Daoy (cell line): ENCODE results near the gene SYNE2. TPM values are rescaled to one million over a fixed set of nuclear protein-coding genes. Genes with fewer than 3 reads are reported as not detected.
"Not testable (repeated sequence)": the region's sequence is repeated elsewhere in the genome, so short reads cannot be mapped to it uniquely, and the experiment has no call there.

Experiments used
- DNase-seq: peaks from one replicate; pipeline ENCODE4 v3.0.0-alpha.2; 2015; ENCODE audit warnings: low read depth
- total RNA-seq: library from RNA; depleted of rRNA; stranded (reverse); fragments of >200 nt; shearing (Covaris generic); gene quantifications from 2 replicates; pipeline ENCODE4 v1.2.3, GENCODE V29; 2014

SYNE2 gene
- total RNA-seq, 1 experiment from 2014 or later: 24.1 TPM

GRCh38 chr14:64012003-64012402, 159.2 kb downstream of the SYNE2 start:
- no peak for DNase-seq

DNA sequence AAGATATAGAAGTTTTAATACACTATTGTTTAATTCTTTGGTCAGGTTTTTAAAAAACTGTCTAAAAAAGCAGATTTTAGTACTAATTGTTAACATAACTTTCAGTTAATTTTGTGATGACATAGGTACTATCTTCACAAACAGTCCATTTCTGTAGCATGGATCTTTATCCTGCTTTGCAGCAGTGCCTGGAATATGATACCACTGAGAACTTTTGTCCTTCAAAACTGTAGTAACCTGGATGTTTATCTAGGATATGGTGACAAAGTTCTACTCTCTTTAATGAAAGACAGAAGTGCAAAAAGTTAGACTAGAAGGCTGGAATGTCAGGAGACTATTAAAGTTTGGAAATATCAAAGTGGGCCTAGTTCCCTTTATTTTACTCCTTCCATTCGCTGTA, 159.9 kb downstream of the SYNE2 start:
- no peak for DNase-seq

DNA sequence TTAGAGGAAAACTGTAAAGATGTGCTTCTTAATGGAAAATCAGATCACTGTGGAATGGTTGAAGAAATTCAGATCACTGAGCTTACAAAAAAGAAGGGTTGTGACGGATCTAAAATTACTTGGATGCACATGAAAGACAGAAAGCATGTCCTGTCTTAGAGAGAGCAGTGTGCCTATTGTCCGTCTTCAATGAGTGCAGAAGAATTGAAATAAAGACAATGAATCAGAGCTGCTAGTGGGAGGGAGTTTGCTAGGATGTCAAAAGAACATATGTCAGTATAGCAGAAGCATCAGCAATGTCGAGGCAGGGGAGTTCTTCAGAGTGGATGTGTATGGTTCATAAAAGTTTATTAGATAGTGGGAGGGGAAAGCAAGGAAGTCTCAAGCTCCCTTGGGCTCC, 172.7 kb downstream of the SYNE2 start:
- no peak for DNase-seq

GRCh38 chr14:64026600-64026999, 173.8 kb downstream of the SYNE2 start:
- DNase-seq: no peak

DNA sequence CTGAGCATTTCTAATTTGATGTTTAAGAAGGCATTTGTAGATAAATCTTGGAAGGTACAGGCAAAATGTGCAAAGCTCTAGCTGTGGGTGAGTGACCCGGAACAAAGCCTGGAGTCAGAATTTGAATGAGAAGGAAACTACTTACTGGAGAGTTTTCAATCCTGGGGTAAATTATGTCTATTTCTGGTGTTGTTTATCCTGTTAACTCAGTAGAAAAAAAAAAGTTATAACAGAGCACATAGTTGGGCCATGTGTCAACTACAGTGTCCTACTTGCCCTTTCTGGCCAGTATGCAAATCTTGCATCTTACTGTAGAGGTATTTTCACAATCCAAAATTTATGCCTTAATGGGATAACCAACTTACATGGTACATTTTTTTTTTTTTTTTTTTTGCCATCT, 182.3 kb downstream of the SYNE2 start:
- no peak for DNase-seq

DNA sequence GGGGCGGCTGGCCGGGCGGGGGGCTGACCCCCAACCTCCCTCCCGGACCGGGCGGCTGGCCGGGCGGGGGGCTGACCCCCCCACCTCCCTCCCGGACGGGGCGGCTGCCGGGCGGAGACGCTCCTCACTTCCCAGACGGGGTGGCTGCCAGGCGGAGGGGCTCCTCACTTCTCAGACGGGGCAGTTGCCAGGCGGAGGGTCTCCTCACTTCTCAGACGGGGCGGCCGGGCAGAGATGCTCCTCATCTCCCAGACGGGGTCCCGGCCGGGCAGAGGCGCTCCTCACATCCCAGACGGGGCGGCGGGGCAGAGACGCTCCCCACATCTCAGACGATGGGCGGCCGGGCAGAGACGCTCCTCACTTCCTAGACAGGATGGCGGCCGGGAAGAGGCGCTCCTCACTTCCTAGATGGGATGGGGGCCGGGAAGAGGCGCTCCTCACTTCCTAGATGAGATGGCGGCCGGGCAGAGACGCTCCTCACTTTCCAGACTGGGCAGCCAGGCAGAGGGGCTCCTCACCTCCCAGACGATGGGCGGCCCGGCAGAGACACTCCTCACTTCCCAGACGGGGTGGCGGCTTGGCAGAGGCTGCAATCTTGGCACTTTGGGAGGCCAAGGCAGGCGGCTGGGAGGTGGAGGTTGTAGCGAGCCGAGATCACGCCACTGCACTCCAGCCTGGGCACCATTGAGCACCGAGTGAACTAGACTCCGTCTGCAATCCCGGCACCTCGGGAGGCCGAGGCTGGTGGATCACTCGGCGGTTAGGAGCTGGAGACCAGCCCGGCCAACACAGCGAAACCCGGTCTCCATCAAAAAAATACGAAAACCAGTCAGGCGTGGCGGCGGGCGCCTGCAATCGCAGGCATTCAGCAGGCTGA, 185.3 kb downstream of the SYNE2 start:
- not testable (repeated sequence) for DNase-seq

GRCh38 chr14:64038841-64039542, 186.2 kb downstream of the SYNE2 start:
- DNase-seq: no peak

- DNase-seq: no peak
Measured at GRCh38 chr14:64040044-64040443, 187.2 kb downstream of the SYNE2 start.

GRCh38 chr14:64043296-64043695, 190.5 kb downstream of the SYNE2 start:
- DNase-seq: not testable (repeated sequence)

DNA sequence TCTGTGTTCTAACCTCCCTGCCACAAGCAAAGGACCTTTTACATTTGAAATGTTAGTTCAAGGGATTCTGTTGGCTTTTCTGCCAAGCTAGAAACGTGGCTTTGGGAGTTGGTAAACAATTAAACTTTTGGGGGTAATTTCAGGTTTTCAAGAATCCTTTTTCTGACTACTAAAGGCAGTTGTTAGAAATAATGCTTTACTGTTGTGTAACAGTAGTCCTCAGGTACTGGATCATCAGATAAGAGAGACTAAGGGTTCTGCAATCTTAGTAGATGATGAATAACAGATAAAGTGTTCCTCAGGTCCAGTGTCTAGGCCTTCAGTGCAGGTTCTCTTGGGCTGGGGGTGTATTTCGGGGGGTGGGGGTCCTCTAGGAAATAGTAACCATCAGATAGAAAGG, 192.3 kb downstream of the SYNE2 start:
- no peak for DNase-seq

DNA sequence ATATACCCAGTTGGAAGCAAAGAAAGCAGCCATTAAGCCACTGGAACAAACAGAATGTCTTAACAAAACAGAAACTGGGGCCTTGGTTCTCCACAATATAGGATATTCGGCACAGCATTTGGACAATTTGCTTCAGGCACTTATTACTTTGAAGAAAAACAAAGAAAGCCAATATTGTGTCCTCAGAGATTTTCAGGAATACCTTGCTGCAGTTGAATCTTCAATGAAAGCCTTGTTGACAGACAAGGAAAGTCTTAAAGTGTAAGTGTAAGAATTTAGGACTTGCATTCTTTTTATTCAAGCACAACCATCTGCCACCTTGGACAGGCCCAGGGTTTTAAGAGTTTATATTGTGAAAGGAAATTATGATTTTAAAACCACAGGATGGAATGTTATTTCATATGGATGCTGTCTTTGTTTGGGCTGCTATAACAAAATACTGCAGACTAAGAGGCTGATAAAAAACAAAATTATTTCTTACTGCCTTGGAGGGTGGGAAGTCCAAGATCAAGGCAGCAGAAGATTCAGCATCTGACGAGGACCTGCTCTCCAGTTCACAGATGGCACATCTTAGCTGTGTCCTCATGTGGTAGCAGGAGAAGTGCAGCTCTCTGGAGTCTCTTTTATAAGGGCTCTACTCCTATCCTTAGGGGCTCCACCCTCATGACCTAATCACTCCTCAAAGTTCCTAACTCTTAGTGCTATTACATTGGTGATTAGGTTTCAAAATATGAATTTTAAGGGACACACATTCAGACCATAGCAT, 197.0 kb downstream of the SYNE2 start:
- no peak for DNase-seq

GRCh38 chr14:64053694-64054669, 201.2 kb downstream of the SYNE2 start:
- peak; percentile 13 for DNase-seq

- DNase-seq: no peak
Measured at GRCh38 chr14:64059454-64060198, 206.8 kb downstream of the SYNE2 start.

DNA sequence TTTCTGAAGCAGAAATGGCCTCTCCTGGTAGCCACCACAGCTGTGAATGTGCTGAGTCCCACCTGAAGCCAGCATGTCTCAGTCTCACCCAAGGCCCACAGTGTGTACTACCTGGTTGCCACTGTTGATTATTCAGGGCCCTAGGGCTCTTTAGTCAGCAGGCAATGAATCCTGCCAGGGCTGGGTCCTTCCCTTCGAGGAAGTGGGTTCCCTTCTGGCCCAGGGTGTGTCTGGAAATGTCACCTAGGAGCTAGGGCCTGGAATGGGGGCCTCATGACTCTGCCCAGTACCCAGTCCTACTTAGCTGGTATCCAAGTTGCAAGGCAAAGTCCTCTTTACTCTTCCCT, 207.4 kb downstream of the SYNE2 start:
- DNase-seq: no peak

DNA sequence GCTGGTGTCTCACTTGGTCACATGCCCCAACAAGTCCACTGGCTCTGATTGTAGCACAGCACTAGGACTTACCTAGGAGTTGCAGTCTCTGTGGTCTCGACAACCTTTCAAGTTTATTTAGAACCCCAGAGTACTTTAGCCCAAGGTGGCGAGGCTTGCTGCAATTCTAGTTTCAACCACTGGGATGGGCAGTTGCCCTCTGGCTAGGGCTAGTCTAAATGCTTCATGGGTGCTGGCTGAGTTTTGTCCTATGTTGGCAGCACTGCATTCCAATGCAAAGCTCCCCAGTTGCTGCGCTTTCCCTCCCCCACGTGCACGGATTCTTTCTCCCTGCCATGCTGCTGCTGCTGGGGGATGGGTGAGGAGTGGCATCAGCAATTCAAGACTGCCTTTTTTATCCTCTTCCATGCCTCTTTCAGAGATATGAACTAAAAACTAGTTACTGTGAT, 207.9 kb downstream of the SYNE2 start:
- peak; percentile 36 for DNase-seq

- no peak for DNase-seq
Measured at GRCh38 chr14:64061115-64061514, 208.3 kb downstream of the SYNE2 start.

DNA sequence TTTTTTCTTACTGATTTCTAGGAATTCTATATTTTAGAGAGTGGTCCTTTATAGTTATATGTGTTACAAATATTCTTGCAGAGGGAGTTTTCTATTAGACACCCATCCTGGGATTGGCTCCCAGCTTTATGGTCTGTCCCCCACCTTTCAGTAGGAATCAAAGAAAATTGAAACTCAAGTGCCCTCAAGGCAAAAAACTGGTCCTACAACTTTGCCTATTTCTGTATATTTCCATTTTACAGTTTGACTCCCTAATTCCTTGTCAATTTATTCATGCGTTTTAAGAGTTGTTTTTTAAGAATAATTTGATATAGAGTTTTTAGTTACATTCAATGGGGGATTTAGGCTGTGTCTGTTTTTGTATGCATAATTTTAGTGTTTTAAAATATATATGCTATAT, 208.9 kb downstream of the SYNE2 start:
- DNase-seq: no peak

GRCh38 chr14:64062381-64063115, 209.7 kb downstream of the SYNE2 start:
- DNase-seq: no peak

DNA sequence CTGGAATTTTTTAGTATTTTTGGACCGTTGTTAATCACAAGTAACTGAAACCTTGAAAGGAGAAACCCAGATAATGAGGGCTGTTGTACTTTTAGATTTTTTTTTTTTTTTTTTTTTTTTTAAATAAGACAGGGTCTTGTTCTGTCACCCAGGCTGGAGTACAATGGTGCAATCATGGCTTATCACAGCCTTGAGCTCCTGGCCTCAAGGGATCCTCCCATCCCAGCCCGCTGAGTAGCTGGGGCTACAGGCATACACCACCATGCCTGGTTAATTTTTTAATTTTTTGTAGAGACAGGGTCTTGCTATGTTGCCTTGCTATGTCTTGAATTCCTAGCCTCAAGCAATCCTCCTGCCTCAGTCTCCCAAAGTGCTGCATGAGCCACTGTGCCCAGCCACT, 211.6 kb downstream of the SYNE2 start:
- DNase-seq: no peak
